ENCODE data around the gene GPR171. TPM values are rescaled to one million over a fixed set of nuclear protein-coding genes. Genes with fewer than 3 reads are reported as not detected.

Gene GPR171
- total RNA-seq, 8 experiments from 2014 or later = 0.92 to 4.9 (median 2.0) TPM

- 33 to 98% (median 90%) methylated on average over 6 to 7 of the region's 7 CpGs; no CpG with 5 or more reads in 1 of the 10 experiments for WGBS, 10 experiments
Observed at GRCh38 chr3:151165226-151165625, 37.8 kb downstream of the GPR171 start.

GRCh38 chr3:151159806-151160205, 43.2 kb downstream of the GPR171 start:
- 83 to 100% (median 93%) methylated on average over 1 to 6 of the region's 10 CpGs; no CpG with 5 or more reads in 1 of the 10 experiments for WGBS, 10 experiments
- no peak for ATAC-seq (replicated peaks in 6 of 8)
- in situ Hi-C loops (cut with MboI; ENCODE audit: low pct_unique_long_range_greater_than_20kb in 2 of 9, low sequenced_read_pairs in 9 of 9, unreplicated experiment in 9 of 9) = loop anchor here in 7 of 9 experiments (10.0 to 25.0 kb wide), 4 partner anchors 115 to 373 kb away; partner anchors contain the start of gene P2RY14 (in 4 of the 7)
- H3K4me1 ChIP-seq (replicated peaks in 1 of 2) = no peaks in the 10 kb centered on the region
- H3K27ac ChIP-seq = no peak overlapping the region
- H3K4me3 ChIP-seq = no peak overlapping the region

More at GRCh38 chr3:151165226-151165625, 37.8 kb downstream of the GPR171 start:
- ATAC-seq (replicated peaks in 6 of 8) = peak in 1 of 8 experiments; percentile 32
- H3K4me3 ChIP-seq = no peak overlapping the region
- in situ Hi-C loops (cut with MboI; ENCODE audit: low pct_unique_long_range_greater_than_20kb in 2 of 9, low sequenced_read_pairs in 9 of 9, unreplicated experiment in 9 of 9) = loop anchor here in 8 of 9 experiments (5.0 to 25.0 kb wide), 5 partner anchors 110 to 378 kb away; partner anchors contain the start of gene P2RY14 (in 4 of the 8)
- H3K4me1 ChIP-seq (replicated peaks in 1 of 2) = no peaks in the 10 kb centered on the region
- H3K27ac ChIP-seq = no peak overlapping the region

- ATAC-seq (replicated peaks in 6 of 8) = peak in 7 of 8 experiments; percentile 34 to 88 (median 64)
- in situ Hi-C loops (cut with MboI; ENCODE audit: low pct_unique_long_range_greater_than_20kb in 2 of 9, low sequenced_read_pairs in 9 of 9, unreplicated experiment in 9 of 9) = loop anchor here in 5 of 9 experiments (25.0 kb wide), 2 partner anchors 131 to 369 kb away; partner anchors contain the start of gene P2RY14 (in 3 of the 5)
Observed at GRCh38 chr3:151156618-151157216, 46.3 kb downstream of the GPR171 start.

GRCh38 chr3:151155409-151156128, 47.4 kb downstream of the GPR171 start:
- WGBS, 10 experiments = 21 to 95% (median 76%) methylated on average over 1 to 7 of the region's 8 CpGs
- Histone ChIP-seq H3K4me3 (no peak overlapping the region), H3K27ac (no peak overlapping the region), H3K4me1 (replicated peaks in 1 of 2) (peaks cover 7 to 9% of the 10 kb centered on the region in 2 donors)
- ATAC-seq (replicated peaks in 6 of 8) = peak in 1 of 8 experiments; percentile 69
- in situ Hi-C loops (cut with MboI; ENCODE audit: low pct_unique_long_range_greater_than_20kb in 2 of 9, low sequenced_read_pairs in 9 of 9, unreplicated experiment in 9 of 9) = loop anchor here in 5 of 9 experiments (25.0 kb wide), 2 partner anchors 132 to 368 kb away; partner anchors contain the start of gene P2RY14 (in 3 of the 5)

More at GRCh38 chr3:151156618-151157216, 46.3 kb downstream of the GPR171 start:
- H3K4me3 ChIP-seq = no peak overlapping the region
- H3K4me1 ChIP-seq (replicated peaks in 1 of 2) = peaks cover 7 to 9% of the 10 kb centered on the region in 2 donors
- H3K27ac ChIP-seq = no peak overlapping the region
- 31 to 100% (median 42%) methylated on average over 1 to 3 of the region's 3 CpGs for WGBS, 10 experiments

GRCh38 chr3:151154566-151154965, 48.5 kb downstream of the GPR171 start:
- in situ Hi-C loops (cut with MboI; ENCODE audit: low pct_unique_long_range_greater_than_20kb in 2 of 9, low sequenced_read_pairs in 9 of 9, unreplicated experiment in 9 of 9) = loop anchor here in 5 of 9 experiments (25.0 kb wide), 2 partner anchors 133 to 367 kb away; partner anchors contain the start of gene P2RY14 (in 3 of the 5)
- peaks cover 7 to 9% of the 10 kb centered on the region in 2 donors for H3K4me1 ChIP-seq (replicated peaks in 1 of 2)
- H3K4me3 ChIP-seq = no peak overlapping the region
- 51 to 98% (median 82%) methylated on average over 1 to 6 of the region's 6 CpGs for WGBS, 10 experiments
- ATAC-seq (replicated peaks in 6 of 8) = no peak
- H3K27ac ChIP-seq = no peak overlapping the region

GRCh38 chr3:151152455-151153079, 50.4 kb downstream of the GPR171 start:
- Histone ChIP-seq H3K4me3 (no peak overlapping the region), H3K27ac (peak overlapping the region in 1 of 2 donors; percentile 53), H3K4me1 (replicated peaks in 1 of 2) (peaks cover 7 to 9% of the 10 kb centered on the region in 2 donors)
- ATAC-seq (replicated peaks in 6 of 8) = peak in 5 of 8 experiments; percentile 50 to 83 (median 61)
- in situ Hi-C loops (cut with MboI; ENCODE audit: low pct_unique_long_range_greater_than_20kb in 2 of 9, low sequenced_read_pairs in 9 of 9, unreplicated experiment in 9 of 9) = loop anchor here in 5 of 9 experiments (25.0 kb wide), 2 partner anchors 135 to 365 kb away; partner anchors contain the start of gene P2RY14 (in 3 of the 5)
- WGBS, 10 experiments = 75 to 100% (median 92%) methylated on average over 1 to 3 of the region's 4 CpGs; no CpG with 5 or more reads in 2 of the 10 experiments

Other genes starting within 250 kb of the GPR171 start
- 10 to 100 TPM in 1 of 8 experiments, 1 to 10 TPM in 4, not detected in 3; 2.1 to 10.8 (median 3.6) TPM for gene CLRN1, start 230.5 kb downstream of the GPR171 start, total RNA-seq
- gene MED12L, start 117.6 kb downstream of the GPR171 start, total RNA-seq = 10 to 100 TPM in 4 of 8 experiments, 1 to 10 TPM in 4; 5.9 to 15.7 (median 10.0) TPM
- 1 to 10 TPM in 5 of 8 experiments, under 1 TPM in 3; 0.29 to 5.6 (median 1.3) TPM for gene P2RY14, start 75.3 kb upstream of the GPR171 start, total RNA-seq
- gene GPR87, start 113.6 kb upstream of the GPR171 start, total RNA-seq = 1 to 10 TPM in 4 of 8 experiments, under 1 TPM in 4; 0.17 to 1.9 (median 0.88) TPM
- 1 to 10 TPM in 2 of 8 experiments, under 1 TPM in 6; 0.13 to 1.8 (median 0.74) TPM for gene P2RY13, start 126.3 kb upstream of the GPR171 start, total RNA-seq
- gene P2RY12, start 181.5 kb upstream of the GPR171 start, total RNA-seq = 1 to 10 TPM in 1 of 8 experiments, under 1 TPM in 7; 0.21 to 1.3 (median 0.78) TPM

Measured in motor neuron (in vitro differentiated cells).